Measurements from ENCODE around the gene FBRSL1.

Gene FBRSL1

GRCh38 chr12:132516095-132517012, 26.4 kb downstream of the FBRSL1 start:
- Histone ChIP-seq H3K9ac (ENCODE audit: low read depth, low read length) (no peak overlapping the region), H3K36me3 (ENCODE audit: control insufficient read depth, insufficient read depth, low read length) (no peaks in the 10 kb centered on the region), H3K27ac (ENCODE audit: low read depth, low read length) (no peak overlapping the region), H3K27me3 (ENCODE audit: control insufficient read depth, insufficient read depth, low read length) (peaks cover 27% of the 10 kb centered on the region), H3K4me3 (ENCODE audit: low read depth, low read length) (no peak overlapping the region), H3K4me1 (ENCODE audit: control insufficient read depth, insufficient read depth, low read length) (no peaks in the 10 kb centered on the region), H3K9me3 (ENCODE audit: control insufficient read depth, insufficient read depth, low read length) (peaks cover 7% of the 10 kb centered on the region)

GRCh38 chr12:132517013-132517739, 27.2 kb downstream of the FBRSL1 start:
- no peak overlapping the region for H3K9ac ChIP-seq (ENCODE audit: low read depth, low read length)
- no peak overlapping the region for H3K4me3 ChIP-seq (ENCODE audit: low read depth, low read length)
- H3K9me3 ChIP-seq (ENCODE audit: control insufficient read depth, insufficient read depth, low read length) = peaks cover 7% of the 10 kb centered on the region
- no peak overlapping the region for H3K27ac ChIP-seq (ENCODE audit: low read depth, low read length)
- H3K4me1 ChIP-seq (ENCODE audit: control insufficient read depth, insufficient read depth, low read length) = no peaks in the 10 kb centered on the region
- H3K36me3 ChIP-seq (ENCODE audit: control insufficient read depth, insufficient read depth, low read length) = no peaks in the 10 kb centered on the region
- peaks cover 29% of the 10 kb centered on the region for H3K27me3 ChIP-seq (ENCODE audit: control insufficient read depth, insufficient read depth, low read length)

- H3K27me3 ChIP-seq (ENCODE audit: control insufficient read depth, insufficient read depth, low read length) = peaks cover 34% of the 10 kb centered on the region
- peaks cover 7% of the 10 kb centered on the region for H3K9me3 ChIP-seq (ENCODE audit: control insufficient read depth, insufficient read depth, low read length)
- H3K4me3 ChIP-seq (ENCODE audit: low read depth, low read length) = no peak overlapping the region
- H3K36me3 ChIP-seq (ENCODE audit: control insufficient read depth, insufficient read depth, low read length) = no peaks in the 10 kb centered on the region
- no peaks in the 10 kb centered on the region for H3K4me1 ChIP-seq (ENCODE audit: control insufficient read depth, insufficient read depth, low read length)
- no peak overlapping the region for H3K9ac ChIP-seq (ENCODE audit: low read depth, low read length)
- no peak overlapping the region for H3K27ac ChIP-seq (ENCODE audit: low read depth, low read length)
Observed at GRCh38 chr12:132517740-132518100, 27.8 kb downstream of the FBRSL1 start.

- peaks cover 38% of the 10 kb centered on the region for H3K27me3 ChIP-seq (ENCODE audit: control insufficient read depth, insufficient read depth, low read length)
- no peak overlapping the region for H3K4me3 ChIP-seq (ENCODE audit: low read depth, low read length)
Observed at GRCh38 chr12:132518354-132518992, 28.5 kb downstream of the FBRSL1 start.

GRCh38 chr12:132520421-132521199, 30.7 kb downstream of the FBRSL1 start:
- H3K27me3 ChIP-seq (ENCODE audit: control insufficient read depth, insufficient read depth, low read length) = peaks cover 34% of the 10 kb centered on the region
- no peak overlapping the region for H3K4me3 ChIP-seq (ENCODE audit: low read depth, low read length)
- no peak overlapping the region for H3K27ac ChIP-seq (ENCODE audit: low read depth, low read length)
- no peaks in the 10 kb centered on the region for H3K36me3 ChIP-seq (ENCODE audit: control insufficient read depth, insufficient read depth, low read length)
- no peaks in the 10 kb centered on the region for H3K4me1 ChIP-seq (ENCODE audit: control insufficient read depth, insufficient read depth, low read length)
- peaks cover 7% of the 10 kb centered on the region for H3K9me3 ChIP-seq (ENCODE audit: control insufficient read depth, insufficient read depth, low read length)
- no peak overlapping the region for H3K9ac ChIP-seq (ENCODE audit: low read depth, low read length)

More at GRCh38 chr12:132518354-132518992, 28.5 kb downstream of the FBRSL1 start:
- no peaks in the 10 kb centered on the region for H3K36me3 ChIP-seq (ENCODE audit: control insufficient read depth, insufficient read depth, low read length)
- no peaks in the 10 kb centered on the region for H3K4me1 ChIP-seq (ENCODE audit: control insufficient read depth, insufficient read depth, low read length)
- H3K27ac ChIP-seq (ENCODE audit: low read depth, low read length) = no peak overlapping the region
- peaks cover 7% of the 10 kb centered on the region for H3K9me3 ChIP-seq (ENCODE audit: control insufficient read depth, insufficient read depth, low read length)
- H3K9ac ChIP-seq (ENCODE audit: low read depth, low read length) = no peak overlapping the region

- no peak overlapping the region for H3K9ac ChIP-seq (ENCODE audit: low read depth, low read length)
- H3K36me3 ChIP-seq (ENCODE audit: control insufficient read depth, insufficient read depth, low read length) = no peaks in the 10 kb centered on the region
- peaks cover 34% of the 10 kb centered on the region for H3K27me3 ChIP-seq (ENCODE audit: control insufficient read depth, insufficient read depth, low read length)
- H3K27ac ChIP-seq (ENCODE audit: low read depth, low read length) = no peak overlapping the region
- H3K9me3 ChIP-seq (ENCODE audit: control insufficient read depth, insufficient read depth, low read length) = peaks cover 7% of the 10 kb centered on the region
- H3K4me1 ChIP-seq (ENCODE audit: control insufficient read depth, insufficient read depth, low read length) = no peaks in the 10 kb centered on the region
- H3K4me3 ChIP-seq (ENCODE audit: low read depth, low read length) = no peak overlapping the region
Observed at GRCh38 chr12:132521200-132521580, 31.2 kb downstream of the FBRSL1 start.

- H3K4me3 ChIP-seq (ENCODE audit: low read depth, low read length) = no peak overlapping the region
- H3K27me3 ChIP-seq (ENCODE audit: control insufficient read depth, insufficient read depth, low read length) = peaks cover 28% of the 10 kb centered on the region
- no peak overlapping the region for H3K27ac ChIP-seq (ENCODE audit: low read depth, low read length)
- no peaks in the 10 kb centered on the region for H3K4me1 ChIP-seq (ENCODE audit: control insufficient read depth, insufficient read depth, low read length)
- peaks cover 7% of the 10 kb centered on the region for H3K9me3 ChIP-seq (ENCODE audit: control insufficient read depth, insufficient read depth, low read length)
- H3K9ac ChIP-seq (ENCODE audit: low read depth, low read length) = no peak overlapping the region
- no peaks in the 10 kb centered on the region for H3K36me3 ChIP-seq (ENCODE audit: control insufficient read depth, insufficient read depth, low read length)
Observed at GRCh38 chr12:132521712-132522292, 31.9 kb downstream of the FBRSL1 start.

- peaks cover 7% of the 10 kb centered on the region for H3K9me3 ChIP-seq (ENCODE audit: control insufficient read depth, insufficient read depth, low read length)
- H3K27ac ChIP-seq (ENCODE audit: low read depth, low read length) = no peak overlapping the region
- peaks cover 23% of the 10 kb centered on the region for H3K27me3 ChIP-seq (ENCODE audit: control insufficient read depth, insufficient read depth, low read length)
- H3K9ac ChIP-seq (ENCODE audit: low read depth, low read length) = no peak overlapping the region
- no peaks in the 10 kb centered on the region for H3K36me3 ChIP-seq (ENCODE audit: control insufficient read depth, insufficient read depth, low read length)
- no peak overlapping the region for H3K4me3 ChIP-seq (ENCODE audit: low read depth, low read length)
- H3K4me1 ChIP-seq (ENCODE audit: control insufficient read depth, insufficient read depth, low read length) = no peaks in the 10 kb centered on the region
Observed at GRCh38 chr12:132522592-132523380, 32.8 kb downstream of the FBRSL1 start.

GRCh38 chr12:132523576-132524331, 33.8 kb downstream of the FBRSL1 start:
- Histone ChIP-seq H3K27me3 (ENCODE audit: control insufficient read depth, insufficient read depth, low read length) (peaks cover 27% of the 10 kb centered on the region), H3K9ac (ENCODE audit: low read depth, low read length) (no peak overlapping the region), H3K9me3 (ENCODE audit: control insufficient read depth, insufficient read depth, low read length) (peaks cover 6% of the 10 kb centered on the region), H3K4me3 (ENCODE audit: low read depth, low read length) (no peak overlapping the region), H3K4me1 (ENCODE audit: control insufficient read depth, insufficient read depth, low read length) (no peaks in the 10 kb centered on the region), H3K36me3 (ENCODE audit: control insufficient read depth, insufficient read depth, low read length) (no peaks in the 10 kb centered on the region), H3K27ac (ENCODE audit: low read depth, low read length) (no peak overlapping the region)

Data from HUES48 (cell line).